Sigmoid colon (tissue), 4 donors: ENCODE results near the gene RNF26.

ENCODE experiments used
- EP300 ChIP-seq, 4 donors: sonication (generic); formaldehyde crosslinking; IDR thresholded peaks; one replicate each; pipeline ENCODE4 v1.6.1; 2017; ENCODE audit warnings: antibody characterized with exemption in 4 of 4
- POLR2AphosphoS5 ChIP-seq, 4 donors: sonication (generic); formaldehyde crosslinking; IDR thresholded peaks; one replicate each; pipeline ENCODE4 v1.6.1; 2017; ENCODE audit warnings: antibody characterized with exemption in 4 of 4
- TF ChIP-seq, protein P1 (sequence below), 4 experiments: fragments of 450-650 bp in 3 of 4; fragments of 200-600 bp in 1 of 4; IDR thresholded peaks; one replicate each; pipeline ENCODE4 v1.5.1; 2016 to 2019; ENCODE audit warnings: antibody characterized with exemption in 4 of 4, mild to moderate bottlenecking in 3 of 4, moderate library complexity in 2 of 4

DNA sequence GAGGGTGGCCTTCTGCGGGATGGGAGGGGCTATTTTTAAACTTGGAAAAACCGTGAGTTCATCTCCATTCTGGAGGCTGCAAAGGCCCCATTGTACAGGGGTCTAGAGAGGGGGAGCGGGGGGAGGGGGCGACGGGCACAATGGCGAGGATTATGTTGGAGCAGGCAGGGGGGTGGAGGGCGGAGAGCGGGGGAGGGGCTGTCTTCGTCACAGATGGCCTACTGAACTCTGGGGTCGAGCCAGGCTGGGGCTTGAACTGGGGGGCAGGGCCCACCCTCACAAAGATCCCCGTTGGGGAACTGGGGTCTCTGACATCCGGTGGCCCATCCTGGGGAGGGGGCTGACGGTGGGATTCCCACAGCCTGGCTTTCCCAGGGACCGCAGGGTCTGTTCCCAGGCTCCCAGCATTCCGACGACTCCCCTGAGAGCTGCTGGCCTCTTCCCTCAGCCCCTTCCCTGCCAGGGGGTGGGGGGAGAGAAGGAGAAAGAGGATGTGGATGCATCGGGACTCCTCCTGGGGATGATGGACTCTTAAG is 14.0 kb upstream of the RNF26 start:
- TF ChIP-seq POLR2AphosphoS5 (IDR thresholded peaks at IDR 0.05) (no peak), EP300 (IDR thresholded peaks at IDR 0.05) (no peak)
- TF ChIP-seq, protein P1, sequence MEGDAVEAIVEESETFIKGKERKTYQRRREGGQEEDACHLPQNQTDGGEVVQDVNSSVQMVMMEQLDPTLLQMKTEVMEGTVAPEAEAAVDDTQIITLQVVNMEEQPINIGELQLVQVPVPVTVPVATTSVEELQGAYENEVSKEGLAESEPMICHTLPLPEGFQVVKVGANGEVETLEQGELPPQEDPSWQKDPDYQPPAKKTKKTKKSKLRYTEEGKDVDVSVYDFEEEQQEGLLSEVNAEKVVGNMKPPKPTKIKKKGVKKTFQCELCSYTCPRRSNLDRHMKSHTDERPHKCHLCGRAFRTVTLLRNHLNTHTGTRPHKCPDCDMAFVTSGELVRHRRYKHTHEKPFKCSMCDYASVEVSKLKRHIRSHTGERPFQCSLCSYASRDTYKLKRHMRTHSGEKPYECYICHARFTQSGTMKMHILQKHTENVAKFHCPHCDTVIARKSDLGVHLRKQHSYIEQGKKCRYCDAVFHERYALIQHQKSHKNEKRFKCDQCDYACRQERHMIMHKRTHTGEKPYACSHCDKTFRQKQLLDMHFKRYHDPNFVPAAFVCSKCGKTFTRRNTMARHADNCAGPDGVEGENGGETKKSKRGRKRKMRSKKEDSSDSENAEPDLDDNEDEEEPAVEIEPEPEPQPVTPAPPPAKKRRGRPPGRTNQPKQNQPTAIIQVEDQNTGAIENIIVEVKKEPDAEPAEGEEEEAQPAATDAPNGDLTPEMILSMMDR (IDR thresholded peaks at IDR 0.05) = no peak
